ENCODE data around the gene TRNT1.

TRNT1 gene

DNA sequence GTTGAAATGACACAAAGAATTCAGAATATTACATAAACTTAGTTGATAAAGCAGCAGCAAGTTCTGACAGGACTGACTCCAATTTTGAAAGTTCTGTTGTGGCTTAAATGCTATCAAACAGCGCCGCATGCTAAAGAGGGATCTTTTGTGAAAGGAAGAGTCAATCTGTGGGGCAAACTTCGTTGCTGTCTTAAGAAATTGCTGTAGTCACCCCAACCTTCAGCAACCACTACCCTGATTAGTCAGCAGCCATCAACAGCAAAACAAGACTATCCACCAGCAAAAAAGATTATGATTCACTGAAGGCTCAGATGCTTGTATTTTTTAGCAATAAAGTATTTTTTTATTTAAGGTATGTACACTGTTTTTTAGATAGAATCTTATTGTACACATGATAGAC lies 38.5 kb downstream of the TRNT1 start:
- H3K4me3 ChIP-seq (ENCODE audit: control insufficient read depth, low read depth, low read length): no peak overlapping the region
- no peak for DNase-seq (ENCODE audit: low read depth)
- TF ChIP-seq, protein P1, sequence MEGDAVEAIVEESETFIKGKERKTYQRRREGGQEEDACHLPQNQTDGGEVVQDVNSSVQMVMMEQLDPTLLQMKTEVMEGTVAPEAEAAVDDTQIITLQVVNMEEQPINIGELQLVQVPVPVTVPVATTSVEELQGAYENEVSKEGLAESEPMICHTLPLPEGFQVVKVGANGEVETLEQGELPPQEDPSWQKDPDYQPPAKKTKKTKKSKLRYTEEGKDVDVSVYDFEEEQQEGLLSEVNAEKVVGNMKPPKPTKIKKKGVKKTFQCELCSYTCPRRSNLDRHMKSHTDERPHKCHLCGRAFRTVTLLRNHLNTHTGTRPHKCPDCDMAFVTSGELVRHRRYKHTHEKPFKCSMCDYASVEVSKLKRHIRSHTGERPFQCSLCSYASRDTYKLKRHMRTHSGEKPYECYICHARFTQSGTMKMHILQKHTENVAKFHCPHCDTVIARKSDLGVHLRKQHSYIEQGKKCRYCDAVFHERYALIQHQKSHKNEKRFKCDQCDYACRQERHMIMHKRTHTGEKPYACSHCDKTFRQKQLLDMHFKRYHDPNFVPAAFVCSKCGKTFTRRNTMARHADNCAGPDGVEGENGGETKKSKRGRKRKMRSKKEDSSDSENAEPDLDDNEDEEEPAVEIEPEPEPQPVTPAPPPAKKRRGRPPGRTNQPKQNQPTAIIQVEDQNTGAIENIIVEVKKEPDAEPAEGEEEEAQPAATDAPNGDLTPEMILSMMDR (IDR thresholded peaks at IDR 0.05; ENCODE audit: control insufficient read depth, insufficient read depth, low read depth, low read length, missing control alignments): no peak

DNA sequence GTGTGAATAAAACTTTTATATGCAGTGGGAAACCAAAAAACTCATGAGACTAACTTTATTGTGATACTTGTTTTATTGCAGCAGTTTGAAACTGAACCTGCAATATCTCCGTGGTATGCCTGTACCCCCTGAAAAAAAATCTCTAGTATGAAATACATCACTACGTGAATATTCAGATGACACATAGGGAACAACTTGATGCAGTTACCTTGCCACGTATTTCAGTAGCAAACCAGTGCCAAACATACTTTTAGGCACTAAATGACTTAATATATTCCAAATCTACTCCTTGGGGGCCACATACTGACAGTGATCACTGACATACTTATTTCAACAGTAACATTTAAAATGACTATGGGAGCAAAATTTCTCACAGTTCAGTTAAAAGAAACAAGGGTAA lies 38.9 kb downstream of the TRNT1 start:
- DNase-seq (ENCODE audit: low read depth): no peak
- TF ChIP-seq, protein P1 (IDR thresholded peaks at IDR 0.05; ENCODE audit: control insufficient read depth, insufficient read depth, low read depth, low read length, missing control alignments): no peak

DNA sequence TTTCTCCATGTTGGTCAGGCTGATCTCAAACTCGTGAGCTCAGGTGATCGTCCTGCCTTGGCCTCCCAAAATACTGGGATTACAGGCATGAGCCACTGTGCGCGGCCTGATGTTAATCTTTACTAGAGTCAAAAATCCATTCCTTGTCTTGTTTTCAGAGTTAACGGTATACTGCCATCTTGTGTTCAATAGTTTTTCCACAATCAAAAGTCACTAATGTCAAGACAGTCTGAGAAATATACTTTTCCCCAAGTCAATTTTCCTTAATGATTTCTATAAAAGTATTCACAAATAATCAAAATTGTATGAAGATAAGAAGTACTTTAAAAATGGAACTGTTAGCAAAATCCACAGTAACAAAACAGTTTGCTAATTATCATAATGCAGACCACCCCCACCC lies 44.3 kb downstream of the TRNT1 start:
- no peak overlapping the region for H3K4me3 ChIP-seq (ENCODE audit: control insufficient read depth, low read depth, low read length)
- no peak for DNase-seq (ENCODE audit: low read depth)
- TF ChIP-seq, protein P1 (IDR thresholded peaks at IDR 0.05; ENCODE audit: control insufficient read depth, insufficient read depth, low read depth, low read length, missing control alignments): peak; percentile 31

More for the DNA sequence above, 38.9 kb downstream of the TRNT1 start:
- H3K4me3 ChIP-seq (ENCODE audit: control insufficient read depth, low read depth, low read length): no peak overlapping the region

DNA sequence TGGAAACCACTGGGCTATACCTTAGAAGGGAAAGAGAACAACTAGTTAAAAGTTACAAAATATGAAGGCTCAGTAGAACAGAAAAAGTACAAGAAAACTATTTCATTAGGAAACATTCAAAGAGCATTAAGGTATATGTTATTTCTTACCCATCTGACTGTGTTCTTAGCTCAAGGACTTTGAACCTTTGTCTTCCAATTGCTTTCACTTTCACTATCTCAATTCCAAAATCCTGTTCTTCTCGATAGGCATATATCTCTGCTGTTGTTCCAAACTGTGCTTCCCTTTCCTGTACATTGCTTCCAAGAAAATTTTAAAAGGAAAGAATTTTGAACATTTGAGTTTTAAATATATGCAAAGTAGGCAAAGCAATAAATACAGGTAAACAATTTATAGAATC lies 45.9 kb downstream of the TRNT1 start:
- H3K4me3 ChIP-seq (ENCODE audit: control insufficient read depth, low read depth, low read length): no peak overlapping the region
- TF ChIP-seq, protein P1 (IDR thresholded peaks at IDR 0.05; ENCODE audit: control insufficient read depth, insufficient read depth, low read depth, low read length, missing control alignments): no peak
- DNase-seq (ENCODE audit: low read depth): no peak

DNA sequence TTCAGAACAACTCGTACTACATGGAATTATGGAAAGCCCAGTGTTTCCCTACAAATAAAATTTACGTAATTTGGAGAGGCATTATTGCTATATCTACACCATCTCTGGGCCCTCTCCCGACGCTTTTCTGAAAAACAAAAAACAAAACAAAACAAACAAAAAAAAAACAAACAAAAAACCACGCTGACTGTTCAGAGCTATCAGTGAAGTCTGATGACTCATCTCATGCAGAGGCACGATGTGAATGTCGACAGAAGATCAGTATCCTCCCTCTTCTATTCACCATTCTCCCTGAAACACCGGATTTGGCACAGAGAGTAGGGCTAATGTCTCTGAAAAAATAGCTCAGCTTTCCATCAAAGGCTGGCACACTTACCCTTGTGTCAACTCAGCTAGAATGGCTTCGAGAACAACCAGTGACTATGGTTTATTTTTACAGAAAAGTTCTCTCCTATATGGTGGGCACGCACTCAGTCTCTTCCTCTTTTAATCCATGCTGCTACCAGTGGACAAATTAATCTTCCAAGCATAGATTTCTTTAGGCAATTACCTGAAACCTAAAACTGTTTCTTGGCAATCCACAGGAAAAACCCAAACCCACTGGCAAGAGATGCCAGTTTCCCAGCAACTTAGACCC lies 51.2 kb downstream of the TRNT1 start:
- TF ChIP-seq, protein P1 (IDR thresholded peaks at IDR 0.05; ENCODE audit: control insufficient read depth, insufficient read depth, low read depth, low read length, missing control alignments): no peak
- H3K4me3 ChIP-seq (ENCODE audit: control insufficient read depth, low read depth, low read length): peak overlapping the region; percentile 90; the same call in 1 of the 2 replicates
- DNase-seq (ENCODE audit: low read depth): no peak

DNA sequence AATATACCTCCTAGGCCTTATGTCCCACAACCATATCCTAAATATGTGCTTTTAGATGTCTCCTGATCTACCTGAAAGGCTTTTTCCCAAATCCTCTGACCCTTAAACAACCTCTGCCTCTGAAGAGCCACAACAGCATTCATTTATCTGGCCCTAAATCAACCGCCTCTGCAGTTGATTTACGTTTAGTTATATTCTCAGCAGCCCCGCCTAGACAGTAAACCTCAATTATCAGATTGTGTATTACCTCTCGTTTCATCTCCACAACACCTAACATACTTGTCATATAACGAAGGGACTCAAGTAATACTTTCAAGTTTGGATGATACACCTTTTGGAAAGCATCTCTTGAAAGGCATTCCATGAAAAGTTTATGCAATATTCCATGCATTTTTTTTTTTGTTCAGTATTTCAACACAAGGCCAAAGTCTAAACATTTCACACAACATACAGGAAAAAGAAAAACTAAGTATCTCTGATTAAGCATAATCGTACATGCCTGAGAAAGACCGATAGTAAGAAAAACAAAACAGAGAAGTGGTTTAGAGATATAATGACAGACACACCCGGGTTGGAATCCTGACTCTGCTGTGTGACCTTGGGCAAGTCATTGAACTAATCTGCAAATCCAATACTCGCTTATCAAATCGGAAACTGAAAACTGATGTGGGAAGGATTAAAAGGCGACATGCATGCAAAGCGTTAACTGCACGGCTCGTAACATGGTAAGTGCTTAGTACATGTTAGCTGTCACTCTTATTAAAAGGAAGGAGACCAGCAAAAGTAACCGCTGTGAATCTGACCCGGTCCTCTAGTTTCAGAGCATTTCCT lies 52.0 kb downstream of the TRNT1 start:
- TF ChIP-seq, protein P1 (IDR thresholded peaks at IDR 0.05; ENCODE audit: control insufficient read depth, insufficient read depth, low read depth, low read length, missing control alignments): no peak
- peak overlapping the region; percentile 90 for H3K4me3 ChIP-seq (ENCODE audit: control insufficient read depth, low read depth, low read length)

More for the DNA sequence above, 52.0 kb downstream of the TRNT1 start:
- DNase-seq (ENCODE audit: low read depth): no peak
